B cell (primary cell): ENCODE measurements around the gene RAB3C.

Experiments
- EZH2 ChIP-seq: IDR thresholded peaks from 2 replicates; pipeline ENCODE4 v1.6.1; 2012; ENCODE audit warnings: borderline replicate concordance, low read depth, mild to moderate bottlenecking, moderate library complexity, low read length; ENCODE audit not compliant: insufficient read depth, poor library complexity, severe bottlenecking
- TF ChIP-seq, protein P1 (sequence below): fragments of 200-600 bp; IDR thresholded peaks from one replicate; pipeline ENCODE4 v1.8.0; 2022; ENCODE audit warnings: antibody characterized with exemption, mild to moderate bottlenecking

DNA sequence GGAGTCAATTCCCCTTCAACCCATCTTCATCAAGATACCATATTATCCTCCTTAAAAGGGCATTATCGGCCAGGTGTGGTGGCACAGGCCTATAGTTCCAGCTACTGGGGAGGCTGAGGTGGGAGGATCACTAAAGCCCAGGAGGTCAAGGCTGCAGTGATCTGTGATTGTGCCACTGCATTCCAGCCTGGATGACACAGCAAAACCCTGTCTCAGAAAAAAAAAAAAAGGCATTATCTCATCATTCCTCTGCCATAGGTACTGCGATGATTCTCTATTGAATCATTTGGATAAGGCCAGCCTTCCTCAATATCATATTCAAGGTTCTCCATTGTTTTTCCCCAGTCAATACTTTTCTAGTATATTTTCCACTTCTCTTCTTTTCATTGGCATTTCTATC, 39.2 kb upstream of the RAB3C start:
- TF ChIP-seq, protein P1, sequence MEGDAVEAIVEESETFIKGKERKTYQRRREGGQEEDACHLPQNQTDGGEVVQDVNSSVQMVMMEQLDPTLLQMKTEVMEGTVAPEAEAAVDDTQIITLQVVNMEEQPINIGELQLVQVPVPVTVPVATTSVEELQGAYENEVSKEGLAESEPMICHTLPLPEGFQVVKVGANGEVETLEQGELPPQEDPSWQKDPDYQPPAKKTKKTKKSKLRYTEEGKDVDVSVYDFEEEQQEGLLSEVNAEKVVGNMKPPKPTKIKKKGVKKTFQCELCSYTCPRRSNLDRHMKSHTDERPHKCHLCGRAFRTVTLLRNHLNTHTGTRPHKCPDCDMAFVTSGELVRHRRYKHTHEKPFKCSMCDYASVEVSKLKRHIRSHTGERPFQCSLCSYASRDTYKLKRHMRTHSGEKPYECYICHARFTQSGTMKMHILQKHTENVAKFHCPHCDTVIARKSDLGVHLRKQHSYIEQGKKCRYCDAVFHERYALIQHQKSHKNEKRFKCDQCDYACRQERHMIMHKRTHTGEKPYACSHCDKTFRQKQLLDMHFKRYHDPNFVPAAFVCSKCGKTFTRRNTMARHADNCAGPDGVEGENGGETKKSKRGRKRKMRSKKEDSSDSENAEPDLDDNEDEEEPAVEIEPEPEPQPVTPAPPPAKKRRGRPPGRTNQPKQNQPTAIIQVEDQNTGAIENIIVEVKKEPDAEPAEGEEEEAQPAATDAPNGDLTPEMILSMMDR, result no peak
- no peak for TF ChIP-seq EZH2
